ENCODE results near the gene IRF4. TPM values are rescaled to one million over a fixed set of nuclear protein-coding genes. Genes with fewer than 3 reads are reported as not detected.
"Not testable (repeated sequence)": the region's sequence is repeated elsewhere in the genome, so short reads cannot be mapped to it uniquely, and the experiment has no call there.

Gene IRF4
- total RNA-seq, 1 donor from 2014 or later = under 0.01 TPM

GRCh38 chr6:366389-367297 is 24.9 kb upstream of the IRF4 start:
- DNase-seq (ENCODE audit: low read depth in 2 of 2) = no peak

DNA sequence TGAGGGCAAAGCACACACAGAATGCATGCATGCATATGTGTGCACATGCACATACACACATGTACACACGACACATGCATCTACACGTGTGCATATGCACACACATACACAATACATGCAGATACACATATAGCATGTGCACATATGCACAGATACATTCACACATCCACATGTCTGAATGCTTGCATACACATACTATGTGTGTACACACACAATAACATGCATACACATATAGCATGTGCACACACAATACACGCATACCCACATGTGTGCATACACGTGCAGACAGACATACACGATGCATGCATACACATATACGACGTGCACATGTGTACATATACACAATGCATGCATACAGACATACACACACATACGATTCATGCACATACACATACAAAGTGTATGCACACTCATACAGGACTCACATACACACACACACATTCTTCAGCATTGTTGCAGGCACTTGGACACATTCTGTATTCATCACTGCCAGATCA is 24.2 kb upstream of the IRF4 start:
- no peak for DNase-seq (ENCODE audit: low read depth in 2 of 2)

- DNase-seq (ENCODE audit: low read depth in 2 of 2) = no peak
These were observed 23.5 kb upstream of the IRF4 start for GRCh38 chr6:367891-368630.

GRCh38 chr6:369559-370431 is 21.8 kb upstream of the IRF4 start:
- DNase-seq (ENCODE audit: low read depth in 2 of 2) = no peak

- DNase-seq (ENCODE audit: low read depth in 2 of 2) = no peak
These were observed 21.0 kb upstream of the IRF4 start for GRCh38 chr6:370555-370954.

DNA sequence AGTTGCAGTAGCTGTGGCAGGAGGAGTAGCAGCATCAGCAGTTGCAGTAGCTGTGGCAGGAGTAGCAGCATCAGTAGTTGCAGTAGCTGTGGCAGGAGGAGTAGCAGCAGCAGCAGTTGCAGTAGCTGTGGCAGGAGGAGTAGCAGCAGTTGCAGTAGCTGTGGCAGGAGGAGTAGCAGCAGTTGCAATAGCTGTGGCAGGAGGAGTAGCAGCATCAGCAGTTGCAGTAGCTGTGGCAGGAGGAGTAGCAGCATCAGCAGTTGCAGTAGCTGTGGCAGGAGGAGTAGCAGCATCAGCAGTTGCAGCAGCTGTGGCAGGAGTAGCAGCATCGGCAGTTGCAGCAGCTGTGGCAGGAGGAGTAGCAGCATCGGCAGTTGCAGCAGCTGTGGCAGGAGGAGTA is 19.7 kb upstream of the IRF4 start:
- DNase-seq (ENCODE audit: low read depth in 2 of 2) = not testable (repeated sequence)

DNA sequence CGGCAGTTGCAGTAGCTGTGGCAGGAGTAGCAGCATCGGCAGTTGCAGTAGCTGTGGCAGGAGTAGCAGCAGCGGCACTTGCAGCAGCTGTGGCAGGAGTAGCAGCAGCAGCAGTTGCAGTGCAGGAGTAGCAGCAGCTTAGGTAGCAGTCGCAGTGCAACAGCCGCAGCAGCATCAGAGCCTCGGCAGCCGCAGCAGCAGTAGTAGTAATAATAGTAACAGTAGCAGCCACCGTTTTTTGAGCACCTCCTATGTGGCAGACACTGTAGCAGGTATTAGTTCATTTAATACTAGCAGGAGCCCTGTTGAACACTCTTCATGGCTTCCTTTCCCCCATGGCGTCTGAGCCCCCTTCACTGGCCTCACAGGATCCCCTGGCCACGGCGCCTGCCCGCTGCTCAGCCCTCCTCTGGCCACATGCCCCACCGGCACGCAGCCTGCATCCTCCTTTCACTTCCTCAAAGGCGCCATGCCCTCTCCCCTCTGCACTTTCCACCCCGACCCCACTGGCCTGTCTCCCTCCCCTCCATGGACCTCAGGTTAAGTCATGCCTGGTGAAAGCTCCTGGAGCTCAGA is 19.1 kb upstream of the IRF4 start:
- no peak for DNase-seq (ENCODE audit: low read depth in 2 of 2)

DNA sequence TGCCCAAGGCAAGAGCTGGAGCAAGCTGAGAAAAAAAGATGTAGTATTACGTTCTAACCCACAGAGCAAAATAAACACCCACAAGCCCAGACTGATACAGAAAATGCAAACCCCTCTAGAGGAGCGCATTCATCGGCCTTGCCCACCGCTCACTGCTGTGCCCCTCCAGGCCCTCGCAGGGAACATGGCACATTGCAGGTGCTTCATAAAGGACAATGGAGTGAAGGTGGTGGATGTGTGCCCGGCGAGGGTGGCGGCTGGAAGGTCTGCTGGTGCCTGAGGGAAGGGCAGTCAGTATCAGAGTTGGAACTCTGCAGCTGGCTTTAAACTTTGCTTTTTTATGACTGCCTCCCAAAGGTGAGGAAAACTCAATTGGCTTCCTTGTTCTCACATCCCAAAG is 18.5 kb upstream of the IRF4 start:
- DNase-seq (ENCODE audit: low read depth in 2 of 2) = no peak

DNA sequence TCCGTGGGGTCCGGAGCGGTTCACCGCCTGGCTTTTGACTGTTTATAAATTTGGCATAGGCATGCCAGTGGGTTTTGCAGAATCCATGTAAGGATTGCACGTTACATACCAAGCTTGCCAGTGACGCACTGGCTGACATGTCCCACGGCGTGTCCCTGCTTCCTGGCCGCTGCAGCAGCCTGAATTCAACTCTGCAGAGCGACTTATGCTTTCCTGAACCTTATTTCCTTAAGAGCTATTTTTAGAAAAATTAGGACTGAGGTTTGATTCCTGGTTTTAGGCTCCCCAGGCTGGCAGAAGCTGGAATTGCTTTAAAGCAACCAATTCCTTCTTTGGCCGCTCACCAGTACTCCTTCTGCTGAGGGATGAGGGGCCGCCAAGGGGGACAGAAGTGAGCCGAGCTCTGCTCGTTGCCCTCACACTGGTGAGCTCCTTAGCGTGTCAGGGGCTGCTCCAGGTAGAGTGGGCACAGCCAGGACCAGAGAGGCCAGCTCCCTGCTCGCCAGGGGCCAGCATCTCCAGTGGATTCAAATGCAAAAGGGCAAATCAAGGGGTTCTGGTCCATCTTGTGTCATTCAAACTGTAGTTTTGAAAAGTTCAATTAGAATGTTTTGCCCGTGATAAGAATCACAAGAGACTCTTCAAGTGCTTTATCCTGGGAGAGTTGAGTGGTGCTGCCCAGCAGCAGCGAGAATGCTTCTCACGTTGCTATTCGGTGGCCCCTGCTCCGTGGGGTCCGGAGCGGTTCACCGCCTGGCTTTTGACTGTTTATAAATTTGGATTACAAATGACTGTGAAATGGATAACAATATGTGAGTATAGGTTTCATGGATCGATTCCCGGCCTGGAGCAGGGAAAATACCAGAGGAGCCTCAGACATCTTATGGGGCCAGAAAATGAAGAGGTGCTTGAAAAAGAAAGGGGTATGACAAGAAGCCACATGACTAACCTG is 17.5 kb upstream of the IRF4 start:
- DNase-seq (ENCODE audit: low read depth in 2 of 2) = no peak

- no peak for DNase-seq (ENCODE audit: low read depth in 2 of 2)
These were observed 16.6 kb upstream of the IRF4 start for GRCh38 chr6:374956-375355.

GRCh38 chr6:376827-377640 is 14.5 kb upstream of the IRF4 start:
- no peak for DNase-seq (ENCODE audit: low read depth in 2 of 2)

DNA sequence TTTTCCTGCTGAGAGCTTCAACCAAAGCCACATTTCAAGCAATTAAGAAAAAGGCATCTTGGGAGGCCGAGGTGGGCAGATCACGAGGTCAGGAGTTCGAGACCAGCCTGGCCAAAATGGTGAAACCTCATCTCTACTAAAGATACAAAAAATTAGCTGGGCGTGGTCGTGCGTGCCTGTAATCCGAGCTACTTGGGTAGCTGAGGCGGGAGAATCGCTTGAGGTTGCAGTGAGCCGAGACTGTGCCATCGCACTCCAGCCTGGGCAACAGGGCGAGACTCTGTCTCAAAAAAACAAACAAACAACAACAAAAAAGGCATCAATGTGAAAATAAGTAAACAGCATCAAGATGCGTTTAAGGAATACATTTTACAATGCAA is 13.9 kb upstream of the IRF4 start:
- DNase-seq (ENCODE audit: low read depth in 2 of 2) = not testable (repeated sequence)

DNA sequence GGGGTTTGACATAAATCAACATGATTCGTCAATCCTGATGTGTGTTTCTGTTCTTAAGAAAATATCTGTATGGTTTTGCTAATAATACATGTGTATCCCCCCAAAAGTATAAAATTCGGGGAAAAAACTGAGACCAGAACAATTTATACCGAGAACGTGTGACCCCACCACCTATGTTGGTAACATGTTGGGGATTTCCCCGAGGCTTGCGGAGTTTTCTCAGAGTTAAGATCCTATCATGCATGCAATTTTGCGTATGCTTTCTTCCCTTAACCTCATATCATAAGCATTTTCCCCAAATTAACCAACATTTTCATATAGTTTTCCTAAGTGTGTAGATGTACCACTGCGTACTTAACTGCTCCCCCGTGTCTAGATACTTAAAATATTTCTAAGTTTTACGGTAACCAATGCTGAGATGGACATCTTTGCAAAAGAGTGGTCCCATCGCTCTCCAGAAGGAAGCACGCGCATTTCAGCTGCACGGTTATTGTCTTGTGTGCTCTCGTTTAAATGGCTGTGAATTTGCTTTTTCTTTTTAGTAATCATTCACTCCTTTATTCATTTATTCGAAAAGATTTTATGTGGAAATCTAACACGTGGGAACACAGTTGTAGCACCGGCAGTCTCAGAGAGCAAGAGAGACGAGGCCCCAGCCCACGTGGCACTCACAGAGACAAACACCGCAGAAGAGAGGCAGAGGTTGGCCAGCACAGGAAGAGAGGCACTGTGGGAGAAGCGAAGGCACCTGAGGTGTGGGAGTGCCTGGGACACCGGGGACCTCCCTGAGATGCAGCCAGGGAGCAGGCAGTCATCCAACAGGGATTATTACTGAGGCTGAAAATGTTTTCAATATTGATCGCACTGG is 13.2 kb upstream of the IRF4 start:
- DNase-seq (ENCODE audit: low read depth in 2 of 2) = no peak

GRCh38 chr6:378958-379409 is 12.6 kb upstream of the IRF4 start:
- DNase-seq (ENCODE audit: low read depth in 2 of 2) = no peak

- DNase-seq (ENCODE audit: low read depth in 2 of 2) = no peak
These were observed 12.0 kb upstream of the IRF4 start for GRCh38 chr6:379410-380181.

- DNase-seq (ENCODE audit: low read depth in 2 of 2) = no peak
These were observed 11.0 kb upstream of the IRF4 start for GRCh38 chr6:380234-381218.

All from dermis microvascular lymphatic vessel endothelial cell (primary cell).